HEK293 (cell line): ENCODE data around the gene OPCML.

Source experiments
- CTCF ChIP-seq: fragments of 450-650 bp; formaldehyde crosslinking; IDR thresholded peaks from 2 replicates; pipeline ENCODE4 v1.5.1; 2016; ENCODE audit warnings: missing biosample characterization, missing genetic modification characterization
- PATZ1 ChIP-seq: fragments of 450-650 bp; formaldehyde crosslinking; IDR thresholded peaks from 2 replicates; pipeline ENCODE4 v1.5.1; 2016; ENCODE audit warnings: missing biosample characterization, missing genetic modification characterization
- PRDM6 ChIP-seq: fragments of 450-650 bp; formaldehyde crosslinking; IDR thresholded peaks from 2 replicates; pipeline ENCODE4 v1.5.1; 2017; ENCODE audit warnings: missing biosample characterization, missing genetic modification characterization
- YY1 ChIP-seq: fragments of 450-650 bp; formaldehyde crosslinking; IDR thresholded peaks from 2 replicates; pipeline ENCODE4 v1.5.1; 2018; ENCODE audit warnings: missing biosample characterization, missing genetic modification characterization
- ZBTB26 ChIP-seq: fragments of 450-650 bp; formaldehyde crosslinking; optimal IDR thresholded peaks from 2 replicates; pipeline ENCODE3; 2016; ENCODE audit warnings: missing biosample characterization, mild to moderate bottlenecking, missing genetic modification characterization
- ZFP37 ChIP-seq: fragments of 450-650 bp; formaldehyde crosslinking; IDR thresholded peaks from 2 replicates; pipeline ENCODE4 v1.5.1; 2016; ENCODE audit warnings: missing biosample characterization, missing genetic modification characterization
- ZFP41 ChIP-seq: fragments of 450-650 bp; formaldehyde crosslinking; IDR thresholded peaks from 2 replicates; pipeline ENCODE4 v1.5.1; 2016; ENCODE audit warnings: missing biosample characterization, missing genetic modification characterization, borderline replicate concordance
- ZNF426 ChIP-seq: fragments of 450-650 bp; formaldehyde crosslinking; IDR thresholded peaks from 2 replicates; pipeline ENCODE4 v1.5.1; 2017; ENCODE audit warnings: missing biosample characterization, missing genetic modification characterization, mild to moderate bottlenecking, inconsistent platforms, moderate library complexity
- ZNF560 ChIP-seq: fragments of 450-650 bp; formaldehyde crosslinking; IDR thresholded peaks from 2 replicates; pipeline ENCODE4 v1.5.1; 2017; ENCODE audit warnings: missing biosample characterization, missing genetic modification characterization, borderline replicate concordance
- ZNF600 ChIP-seq: fragments of 450-650 bp; formaldehyde crosslinking; IDR thresholded peaks from 2 replicates; pipeline ENCODE4 v1.5.1; 2016; ENCODE audit warnings: missing biosample characterization, missing genetic modification characterization
- ZNF677 ChIP-seq: fragments of 450-650 bp; IDR thresholded peaks from 2 replicates; pipeline ENCODE4 v1.5.0; 2018; ENCODE audit warnings: missing biosample characterization, mild to moderate bottlenecking, missing genetic modification characterization, moderate library complexity
- ZNF707 ChIP-seq: fragments of 450-650 bp; formaldehyde crosslinking; IDR thresholded peaks from 2 replicates; pipeline ENCODE4 v1.5.1; 2016; ENCODE audit warnings: missing biosample characterization, missing genetic modification characterization
- ZNF768 ChIP-seq: fragments of 450-650 bp; formaldehyde crosslinking; IDR thresholded peaks from 2 replicates; pipeline ENCODE4 v1.5.1; 2018; ENCODE audit warnings: missing biosample characterization, mild to moderate bottlenecking, missing genetic modification characterization

- TF ChIP-seq CTCF (no peak), ZFP37 (no peak), ZNF768 (no peak), ZNF560 (tag by site-specific recombination) (no peak), ZNF677 (tag by site-specific recombination) (no peak), ZFP41 (tag by site-specific recombination) (no peak), PATZ1 (tag by site-specific recombination) (no peak), YY1 (tag by site-specific recombination) (no peak), ZNF707 (no peak), PRDM6 (tag by site-specific recombination) (no peak), ZBTB26 (no peak), ZNF600 (no peak), ZNF426 (no peak)
These were observed 624.5 kb downstream of the OPCML start for GRCh38 chr11:132907651-132908413.
